H54 (cell line): ENCODE data around the gene C6orf62.
"Not testable (repeated sequence)": the region's sequence is repeated elsewhere in the genome, so short reads cannot be mapped to it uniquely, and the experiment has no call there.

Source experiments
- DNase-seq: peaks from one replicate; pipeline ENCODE4 v3.0.0; 2011; ENCODE audit warnings: low spot score, mixed read lengths; ENCODE audit not compliant: insufficient read length
- FAIRE-seq: peaks from 3 replicates; lab custom pipeline; 2011; peaks lifted over from hg19 to GRCh38; lab: Jason Lieb, UNC
- POLR2A ChIP-seq: IDR thresholded peaks from 2 replicates; pipeline ENCODE4 v1.6.1; 2011; ENCODE audit warnings: low read depth, mild to moderate bottlenecking, low read length

The C6orf62 gene

GRCh38 chr6:24680582-24680981 lies 38.4 kb downstream of the C6orf62 start:
- DNase-seq (no peak), FAIRE-seq (no peak)
- no peak for TF ChIP-seq POLR2A

GRCh38 chr6:24678792-24679352 lies 40.1 kb downstream of the C6orf62 start:
- not testable (repeated sequence) for DNase-seq

GRCh38 chr6:24673625-24674024 lies 45.3 kb downstream of the C6orf62 start:
- FAIRE-seq (no peak), DNase-seq (no peak)
- no peak for TF ChIP-seq POLR2A

More at GRCh38 chr6:24678792-24679352, 40.1 kb downstream of the C6orf62 start:
- FAIRE-seq, result not testable (repeated sequence)

GRCh38 chr6:24672620-24673182 lies 46.3 kb downstream of the C6orf62 start:
- TF ChIP-seq POLR2A, result no peak
- DNase-seq, result no peak
- FAIRE-seq, result no peak

- FAIRE-seq, result not testable (repeated sequence)
Measured at GRCh38 chr6:24671077-24671476, 47.9 kb downstream of the C6orf62 start.

GRCh38 chr6:24670492-24670891 lies 48.5 kb downstream of the C6orf62 start:
- not testable (repeated sequence) for FAIRE-seq, DNase-seq

More at GRCh38 chr6:24671077-24671476, 47.9 kb downstream of the C6orf62 start:
- DNase-seq, result not testable (repeated sequence)

GRCh38 chr6:24668997-24669361 lies 50.0 kb downstream of the C6orf62 start:
- TF ChIP-seq POLR2A, result no peak
- no peak for DNase-seq
- FAIRE-seq, result no peak

GRCh38 chr6:24668066-24668996 lies 50.6 kb downstream of the C6orf62 start:
- not testable (repeated sequence) for DNase-seq, FAIRE-seq

- no peak for TF ChIP-seq POLR2A
- DNase-seq (peak; percentile 15), FAIRE-seq (no peak)
Measured at GRCh38 chr6:24667378-24667803, 51.6 kb downstream of the C6orf62 start.

GRCh38 chr6:24666641-24667377 lies 52.1 kb downstream of the C6orf62 start, which contains the start of the genes ACOT13 and TDP2:
TSS of gene ACOT13 (plus strand) at chr6:24667077. CDS start at chr6:24667264, 187 bp downstream.
TSS of gene TDP2 (minus strand) at chr6:24666899. CDS start at chr6:24666862, 37 bp downstream.
- FAIRE-seq, result peak; percentile 88
- DNase-seq, result peak; percentile 80
- TF ChIP-seq POLR2A, result peak; percentile 80

- DNase-seq, result peak; percentile 9
- FAIRE-seq, result no peak
- no peak for TF ChIP-seq POLR2A
Measured at GRCh38 chr6:24666097-24666640, 52.8 kb downstream of the C6orf62 start.

- TF ChIP-seq POLR2A, result no peak
- FAIRE-seq, result no peak
- no peak for DNase-seq
Measured at GRCh38 chr6:24664046-24664987, 54.6 kb downstream of the C6orf62 start.

GRCh38 chr6:24663189-24663588 lies 55.8 kb downstream of the C6orf62 start:
- FAIRE-seq, result no peak
- no peak for TF ChIP-seq POLR2A
- DNase-seq, result no peak
